ENCODE results near the gene GSG1L. TPM values are rescaled to one million over a fixed set of nuclear protein-coding genes. Genes with fewer than 3 reads are reported as not detected.

GSG1L gene
- total and polyA plus RNA-seq, 4 donors, result 0.14 to 1.3 (median 0.24) TPM

DNA sequence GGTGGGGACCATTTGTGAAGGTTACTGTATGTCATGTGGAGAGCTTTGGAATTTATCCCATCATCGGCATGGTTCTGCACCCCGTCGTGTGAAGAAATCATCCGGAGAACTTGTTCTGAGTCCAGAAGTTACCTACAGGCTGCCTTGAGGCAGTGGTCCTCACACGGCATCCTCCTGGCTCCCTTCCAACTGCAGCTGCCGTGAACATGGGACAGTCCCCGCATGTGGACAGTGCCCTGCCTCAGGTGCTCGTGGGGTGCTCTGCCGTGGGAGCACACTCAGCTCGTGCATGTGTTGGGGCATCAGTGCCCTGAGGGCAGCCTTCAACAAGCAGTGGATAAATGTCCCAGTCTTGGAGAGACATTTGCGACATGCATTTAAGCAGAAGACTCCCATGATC is 324.9 kb downstream of the GSG1L start:
- no peak overlapping the region for H3K27ac ChIP-seq (ENCODE audit: low read depth in 1 of 2, low read length in 1 of 2)
- 90 to 91% methylated on average over 11 of the region's 11 CpGs for WGBS, 2 donors
- H3K36me3 ChIP-seq (ENCODE audit: control insufficient read depth in 4 of 4, insufficient read depth in 4 of 4, low read length in 4 of 4), result peaks cover 0 to 9% (median 7%) of the 10 kb centered on the region in 4 donors
- no peak overlapping the region for H3K9ac ChIP-seq (ENCODE audit: insufficient read depth in 1 of 2, low read length in 2 of 2)
- no peaks in the 10 kb centered on the region for H3K9me3 ChIP-seq (ENCODE audit: control insufficient read depth in 4 of 4, insufficient read depth in 3 of 4, low read length in 3 of 4)
- no peaks in the 10 kb centered on the region for H3K27me3 ChIP-seq (ENCODE audit: control insufficient read depth in 3 of 3, insufficient read depth in 3 of 3, low read length in 2 of 3)
- H3K4me3 ChIP-seq, result no peak overlapping the region
- DNase-seq, result no peak
- no peak for ATAC-seq (ENCODE audit: insufficient read depth, low FRiP score)
- H3K4me1 ChIP-seq (ENCODE audit: control insufficient read depth in 5 of 5, insufficient read depth in 5 of 5, low read length in 5 of 5), result peaks cover 0 to 9% (median 0%) of the 10 kb centered on the region in 5 donors
- TF ChIP-seq, protein P1, sequence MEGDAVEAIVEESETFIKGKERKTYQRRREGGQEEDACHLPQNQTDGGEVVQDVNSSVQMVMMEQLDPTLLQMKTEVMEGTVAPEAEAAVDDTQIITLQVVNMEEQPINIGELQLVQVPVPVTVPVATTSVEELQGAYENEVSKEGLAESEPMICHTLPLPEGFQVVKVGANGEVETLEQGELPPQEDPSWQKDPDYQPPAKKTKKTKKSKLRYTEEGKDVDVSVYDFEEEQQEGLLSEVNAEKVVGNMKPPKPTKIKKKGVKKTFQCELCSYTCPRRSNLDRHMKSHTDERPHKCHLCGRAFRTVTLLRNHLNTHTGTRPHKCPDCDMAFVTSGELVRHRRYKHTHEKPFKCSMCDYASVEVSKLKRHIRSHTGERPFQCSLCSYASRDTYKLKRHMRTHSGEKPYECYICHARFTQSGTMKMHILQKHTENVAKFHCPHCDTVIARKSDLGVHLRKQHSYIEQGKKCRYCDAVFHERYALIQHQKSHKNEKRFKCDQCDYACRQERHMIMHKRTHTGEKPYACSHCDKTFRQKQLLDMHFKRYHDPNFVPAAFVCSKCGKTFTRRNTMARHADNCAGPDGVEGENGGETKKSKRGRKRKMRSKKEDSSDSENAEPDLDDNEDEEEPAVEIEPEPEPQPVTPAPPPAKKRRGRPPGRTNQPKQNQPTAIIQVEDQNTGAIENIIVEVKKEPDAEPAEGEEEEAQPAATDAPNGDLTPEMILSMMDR (IDR thresholded peaks at IDR 0.05; ENCODE audit: control extremely low read depth, extremely low read depth), result no peak

Small RNAs within 50 kb of the gene (small RNA-seq; reads per million reads assigned to genes)
- not detected for gene RNU6-1241P (ENCODE audit: low replicate concordance)
- not detected for gene RNU6-159P (ENCODE audit: low replicate concordance)

Other genes starting within 250 kb of the GSG1L start
- gene XPO6, start 148.3 kb upstream of the GSG1L start, total RNA-seq, result 100 to 1,000 TPM in 1 of 2 donors, 10 to 100 TPM in 1; 86.2 to 166 TPM
- 100 to 1,000 TPM in 1 of 2 donors, 10 to 100 TPM in 1; 52.9 to 172 TPM for gene XPO6, start 148.3 kb upstream of the GSG1L start, polyA plus RNA-seq
- gene SBK1, start 228.8 kb upstream of the GSG1L start, total RNA-seq, result 1 to 10 TPM; 2.7 TPM
- 1 to 10 TPM in 1 of 2 donors, under 1 TPM in 1; 0.90 to 1.8 TPM for gene SBK1, start 228.8 kb upstream of the GSG1L start, polyA plus RNA-seq